Hematopoietic multipotent progenitor cell treated with erythropoietin and hydrocortisone succinate and interleukin-3 and kit ligand, for 8 days (in vitro differentiated cells): ENCODE results near the gene MSH3.

ENCODE experiments used
- DNase-seq: peaks from one replicate; pipeline ENCODE4 v3.0.0-alpha.2; 2015

MSH3 gene

DNA sequence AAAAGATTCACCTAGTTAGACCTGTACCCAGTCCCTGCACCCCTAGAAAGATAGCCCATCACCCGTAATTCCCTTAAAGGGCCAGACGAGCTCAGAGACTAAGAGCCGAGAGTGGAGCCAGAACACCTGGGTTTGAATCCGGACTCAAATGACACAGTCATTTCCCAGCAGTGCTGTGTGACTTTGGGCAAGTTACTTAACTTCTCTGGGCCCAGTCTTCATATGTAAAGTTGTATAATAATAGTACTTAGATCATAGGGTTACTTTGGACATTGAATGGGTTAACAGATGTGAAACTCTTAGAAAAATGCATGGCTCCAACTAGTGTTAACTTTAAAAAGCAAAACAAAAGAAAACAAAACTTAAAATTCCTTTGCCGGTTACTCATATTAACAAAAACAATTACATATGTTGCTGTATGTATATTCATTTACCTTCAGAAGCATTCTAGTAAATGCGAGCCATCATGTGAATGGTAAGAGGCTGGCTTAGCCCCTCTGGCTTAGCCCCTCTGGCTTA lies 265.3 kb downstream of the MSH3 start:
- DNase-seq, result no peak

- DNase-seq, result no peak
Measured at GRCh38 chr5:80920333-80920732, 265.9 kb downstream of the MSH3 start.

DNA sequence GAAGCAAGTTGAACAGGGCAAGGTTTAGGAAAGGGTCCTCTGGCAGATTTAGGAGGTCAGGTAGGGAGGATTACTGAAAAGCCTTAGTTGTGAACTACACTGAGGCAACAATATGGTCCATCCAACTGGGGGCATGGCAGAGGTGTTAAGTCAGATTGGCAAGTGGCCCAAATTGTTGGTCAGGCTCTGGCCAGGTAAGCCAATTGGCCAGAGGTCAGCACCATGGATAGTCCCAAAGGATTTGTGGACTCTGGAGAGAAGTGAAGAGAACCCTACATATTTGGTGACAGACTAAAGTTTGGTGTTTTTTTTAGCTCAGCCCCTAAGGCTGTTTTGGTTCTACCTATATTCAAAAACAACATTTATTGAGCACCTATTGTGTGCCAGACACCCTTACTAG lies 266.6 kb downstream of the MSH3 start:
- DNase-seq, result no peak

GRCh38 chr5:80925931-80926330 lies 271.5 kb downstream of the MSH3 start:
- no peak for DNase-seq
